DMS153 treated with DMSO at 0.1 percent for 48 hours (cell line): ENCODE results near the gene STAT1.
A peak's percentile ranks its signal among the peaks of the same experiment; 100 is the strongest.
"Not testable (repeated sequence)": the region's sequence is repeated elsewhere in the genome, so short reads cannot be mapped to it uniquely, and the experiment has no call there.

Experiments
- DNase-seq: peaks from one replicate; lab custom pipeline; 2025; ENCODE audit not compliant: unreplicated experiment; lab: John Stamatoyannopoulos, UW

STAT1 gene

GRCh38 chr2:190965580-190966222, 48.3 kb downstream of the STAT1 start:
- DNase-seq, result no peak

- no peak for DNase-seq
These were observed 49.7 kb downstream of the STAT1 start for GRCh38 chr2:190964170-190964795.

GRCh38 chr2:190963088-190963487, 50.9 kb downstream of the STAT1 start:
- no peak for DNase-seq

- DNase-seq, result no peak
These were observed 52.0 kb downstream of the STAT1 start for GRCh38 chr2:190961918-190962487.

GRCh38 chr2:190961117-190961516, 52.9 kb downstream of the STAT1 start:
- not testable (repeated sequence) for DNase-seq

- no peak for DNase-seq
These were observed 53.8 kb downstream of the STAT1 start for GRCh38 chr2:190959911-190960788.

- DNase-seq, result no peak
These were observed 60.7 kb downstream of the STAT1 start for GRCh38 chr2:190953257-190953656.

- DNase-seq, result no peak
These were observed 63.4 kb downstream of the STAT1 start for GRCh38 chr2:190950566-190950991.

- DNase-seq, result no peak
These were observed 65.3 kb downstream of the STAT1 start for GRCh38 chr2:190948671-190949070.

- peak; percentile 29 for DNase-seq
These were observed 66.2 kb downstream of the STAT1 start for GRCh38 chr2:190947711-190948251.

GRCh38 chr2:190947141-190947540, 66.8 kb downstream of the STAT1 start:
- no peak for DNase-seq

- no peak for DNase-seq
These were observed 70.3 kb downstream of the STAT1 start for GRCh38 chr2:190943706-190944105.

- DNase-seq, result no peak
These were observed 71.3 kb downstream of the STAT1 start for GRCh38 chr2:190942697-190943096.

GRCh38 chr2:190941571-190941970, 72.4 kb downstream of the STAT1 start:
- no peak for DNase-seq

GRCh38 chr2:190940454-190940853, 73.5 kb downstream of the STAT1 start:
- DNase-seq, result no peak

- no peak for DNase-seq
These were observed 75.1 kb downstream of the STAT1 start for GRCh38 chr2:190938771-190939335.

- no peak for DNase-seq
These were observed 78.9 kb downstream of the STAT1 start for GRCh38 chr2:190935054-190935453.

- no peak for DNase-seq
These were observed 80.6 kb downstream of the STAT1 start for GRCh38 chr2:190933361-190933760.

GRCh38 chr2:190932514-190932913, 81.5 kb downstream of the STAT1 start:
- DNase-seq, result no peak

- DNase-seq, result no peak
These were observed 83.6 kb downstream of the STAT1 start for GRCh38 chr2:190930411-190930810.

- DNase-seq, result no peak
These were observed 84.1 kb downstream of the STAT1 start for GRCh38 chr2:190929919-190930318.
